Mammary epithelial cell (primary cell): ENCODE data around the gene CTSW.

Source experiments
- EZH2 ChIP-seq: IDR thresholded peaks from 2 replicates; pipeline ENCODE4 v1.6.1; 2012; ENCODE audit warnings: low read length, inconsistent platforms, borderline replicate concordance
- TF ChIP-seq, protein P1 (sequence below), 2 donors: IDR thresholded peaks in 1 of 2; conservative IDR thresholded peaks in 1 of 2; 2 replicates each; pipeline ENCODE4 v1.5.1; 2011 to 2012; ENCODE audit warnings: inconsistent platforms in 2 of 2, low read length in 2 of 2, mild to moderate bottlenecking in 2 of 2, control low read depth in 1 of 2, low read depth in 1 of 2; ENCODE audit not compliant: insufficient read depth in 1 of 2; ENCODE audit errors: extremely low read depth in 1 of 2

DNA sequence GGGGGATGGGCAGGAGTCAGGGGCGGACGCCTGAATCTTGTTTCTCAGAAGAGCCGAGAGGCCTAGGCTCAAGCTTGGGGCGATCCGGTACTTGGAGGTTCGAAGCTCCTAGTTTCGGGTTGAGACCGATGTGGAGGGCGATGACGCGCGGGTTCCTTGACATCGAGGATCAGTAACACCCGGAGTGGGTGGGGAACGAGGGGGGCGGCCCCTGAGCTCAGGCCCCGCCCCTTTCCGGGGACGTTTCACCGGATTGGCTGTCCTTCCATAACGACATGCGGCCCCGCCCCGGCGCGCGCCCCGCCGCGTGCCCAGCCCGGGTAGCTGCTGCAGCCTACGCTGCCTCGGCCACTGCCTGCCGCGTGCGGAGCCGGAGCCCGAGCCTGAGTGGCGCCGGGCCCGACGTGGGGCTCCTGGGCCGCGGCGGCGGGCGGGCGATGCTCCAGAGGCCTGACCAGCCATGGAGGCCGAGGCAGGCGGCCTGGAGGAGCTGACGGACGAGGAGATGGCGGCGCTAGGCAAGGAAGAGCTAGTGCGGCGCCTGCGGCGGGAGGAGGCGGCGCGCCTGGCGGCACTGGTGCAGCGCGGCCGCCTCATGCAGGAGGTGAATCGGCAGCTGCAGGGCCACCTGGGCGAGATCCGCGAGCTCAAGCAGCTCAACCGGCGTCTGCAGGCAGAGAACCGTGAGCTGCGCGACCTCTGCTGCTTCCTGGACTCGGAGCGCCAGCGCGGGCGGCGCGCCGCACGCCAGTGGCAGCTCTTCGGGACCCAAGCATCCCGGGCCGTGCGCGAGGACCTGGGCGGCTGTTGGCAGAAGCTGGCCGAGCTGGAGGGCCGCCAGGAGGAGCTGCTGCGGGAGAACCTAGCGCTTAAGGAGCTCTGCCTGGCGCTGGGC lies 10.9 kb downstream of the CTSW start, which contains the start of gene CCDC85B:
- TF ChIP-seq, protein P1, sequence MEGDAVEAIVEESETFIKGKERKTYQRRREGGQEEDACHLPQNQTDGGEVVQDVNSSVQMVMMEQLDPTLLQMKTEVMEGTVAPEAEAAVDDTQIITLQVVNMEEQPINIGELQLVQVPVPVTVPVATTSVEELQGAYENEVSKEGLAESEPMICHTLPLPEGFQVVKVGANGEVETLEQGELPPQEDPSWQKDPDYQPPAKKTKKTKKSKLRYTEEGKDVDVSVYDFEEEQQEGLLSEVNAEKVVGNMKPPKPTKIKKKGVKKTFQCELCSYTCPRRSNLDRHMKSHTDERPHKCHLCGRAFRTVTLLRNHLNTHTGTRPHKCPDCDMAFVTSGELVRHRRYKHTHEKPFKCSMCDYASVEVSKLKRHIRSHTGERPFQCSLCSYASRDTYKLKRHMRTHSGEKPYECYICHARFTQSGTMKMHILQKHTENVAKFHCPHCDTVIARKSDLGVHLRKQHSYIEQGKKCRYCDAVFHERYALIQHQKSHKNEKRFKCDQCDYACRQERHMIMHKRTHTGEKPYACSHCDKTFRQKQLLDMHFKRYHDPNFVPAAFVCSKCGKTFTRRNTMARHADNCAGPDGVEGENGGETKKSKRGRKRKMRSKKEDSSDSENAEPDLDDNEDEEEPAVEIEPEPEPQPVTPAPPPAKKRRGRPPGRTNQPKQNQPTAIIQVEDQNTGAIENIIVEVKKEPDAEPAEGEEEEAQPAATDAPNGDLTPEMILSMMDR (conservative IDR thresholded peaks at IDR 0.05 in 1 of 2, IDR thresholded peaks at IDR 0.05 in 1 of 2; ENCODE audit: extremely low read depth in 1 of 2, insufficient read depth in 1 of 2, low read depth in 1 of 2, low read length in 2 of 2): no peak
- TF ChIP-seq EZH2: no peak
